ENCODE results near the gene HHAT. TPM values are rescaled to one million over a fixed set of nuclear protein-coding genes. Genes with fewer than 3 reads are reported as not detected.
A peak's percentile ranks its signal among the peaks of the same experiment; 100 is the strongest.

The HHAT gene
- total and polyA plus RNA-seq, 4 donors, result 1.9 to 3.9 (median 2.6) TPM

- ATAC-seq (ENCODE audit: low FRiP score), result no peak
- 92 to 97% methylated on average over 3 of the region's 3 CpGs for WGBS, 2 donors
- Histone ChIP-seq H3K27me3 (ENCODE audit: control insufficient read depth in 1 of 2, insufficient read depth in 2 of 2, low read length in 1 of 2) (no peaks in the 10 kb centered on the region), H3K4me3 (ENCODE audit: low read length in 2 of 2) (no peak overlapping the region), H3K36me3 (ENCODE audit: control insufficient read depth in 1 of 2, insufficient read depth in 2 of 2, low read length in 1 of 2) (no peaks in the 10 kb centered on the region), H3K9me3 (ENCODE audit: control insufficient read depth, low read length) (no peaks in the 10 kb centered on the region), H3K4me1 (ENCODE audit: control insufficient read depth in 1 of 2, insufficient read depth in 2 of 2, low read length in 2 of 2) (no peaks in the 10 kb centered on the region), H3K27ac (ENCODE audit: low read depth in 1 of 2, low read length in 2 of 2) (no peak overlapping the region)
- no peak for DNase-seq
- intact Hi-C loops (cut with DNase I), result no loop called here
Observed at GRCh38 chr1:210359255-210359654, 30.6 kb downstream of the HHAT start.

- no peaks in the 10 kb centered on the region for H3K27me3 ChIP-seq (ENCODE audit: control insufficient read depth in 1 of 2, insufficient read depth in 2 of 2, low read length in 1 of 2)
- 41 to 47% methylated on average over 10 of the region's 10 CpGs for WGBS, 2 donors
- intact Hi-C loops (cut with DNase I), result loop anchor here (1.0 to 2.0 kb wide), 2 partner anchors 39 to 40 kb away; no protein-coding TSS in a partner anchor
Observed at GRCh38 chr1:210360852-210361477, 32.3 kb downstream of the HHAT start.

GRCh38 chr1:210361665-210362064 lies 33.0 kb downstream of the HHAT start:
- no peak for DNase-seq
- no peak overlapping the region for H3K27ac ChIP-seq (ENCODE audit: low read depth in 1 of 2, low read length in 2 of 2)
- no peak for ATAC-seq (ENCODE audit: low FRiP score)
- no peaks in the 10 kb centered on the region for H3K9me3 ChIP-seq (ENCODE audit: control insufficient read depth, low read length)
- no peaks in the 10 kb centered on the region for H3K4me1 ChIP-seq (ENCODE audit: control insufficient read depth in 1 of 2, insufficient read depth in 2 of 2, low read length in 2 of 2)
- H3K36me3 ChIP-seq (ENCODE audit: control insufficient read depth in 1 of 2, insufficient read depth in 2 of 2, low read length in 1 of 2), result no peaks in the 10 kb centered on the region
- intact Hi-C loops (cut with DNase I), result loop anchor here in 1 of 2 donors (2.0 kb wide), 1 partner anchor 39 kb away; no protein-coding TSS in a partner anchor
- 92 to 95% methylated on average over 4 of the region's 4 CpGs for WGBS, 2 donors
- no peak overlapping the region for H3K4me3 ChIP-seq (ENCODE audit: low read length in 2 of 2)
- no peaks in the 10 kb centered on the region for H3K27me3 ChIP-seq (ENCODE audit: control insufficient read depth in 1 of 2, insufficient read depth in 2 of 2, low read length in 1 of 2)

More at GRCh38 chr1:210360852-210361477, 32.3 kb downstream of the HHAT start:
- Histone ChIP-seq H3K4me3 (ENCODE audit: low read length in 2 of 2) (no peak overlapping the region), H3K4me1 (ENCODE audit: control insufficient read depth in 1 of 2, insufficient read depth in 2 of 2, low read length in 2 of 2) (no peaks in the 10 kb centered on the region), H3K36me3 (ENCODE audit: control insufficient read depth in 1 of 2, insufficient read depth in 2 of 2, low read length in 1 of 2) (no peaks in the 10 kb centered on the region), H3K27ac (ENCODE audit: low read depth in 1 of 2, low read length in 2 of 2) (no peak overlapping the region), H3K9me3 (ENCODE audit: control insufficient read depth, low read length) (no peaks in the 10 kb centered on the region)
- DNase-seq, result no peak
- peak; percentile 78 for ATAC-seq (ENCODE audit: low FRiP score)

GRCh38 chr1:210362526-210362925 lies 33.8 kb downstream of the HHAT start:
- WGBS, 2 donors, result 37 to 40% methylated on average over 4 of the region's 4 CpGs
- intact Hi-C loops (cut with DNase I), result no loop called here
- no peaks in the 10 kb centered on the region for H3K9me3 ChIP-seq (ENCODE audit: control insufficient read depth, low read length)
- no peaks in the 10 kb centered on the region for H3K27me3 ChIP-seq (ENCODE audit: control insufficient read depth in 1 of 2, insufficient read depth in 2 of 2, low read length in 1 of 2)
- ATAC-seq (ENCODE audit: low FRiP score) (peak; percentile 81), DNase-seq (no peak)
- H3K4me1 ChIP-seq (ENCODE audit: control insufficient read depth in 1 of 2, insufficient read depth in 2 of 2, low read length in 2 of 2), result no peaks in the 10 kb centered on the region
- no peak overlapping the region for H3K27ac ChIP-seq (ENCODE audit: low read depth in 1 of 2, low read length in 2 of 2)
- no peak overlapping the region for H3K4me3 ChIP-seq (ENCODE audit: low read length in 2 of 2)
- H3K36me3 ChIP-seq (ENCODE audit: control insufficient read depth in 1 of 2, insufficient read depth in 2 of 2, low read length in 1 of 2), result no peaks in the 10 kb centered on the region

GRCh38 chr1:210363119-210363518 lies 34.4 kb downstream of the HHAT start:
- Histone ChIP-seq H3K36me3 (ENCODE audit: control insufficient read depth in 1 of 2, insufficient read depth in 2 of 2, low read length in 1 of 2) (no peaks in the 10 kb centered on the region), H3K9me3 (ENCODE audit: control insufficient read depth, low read length) (no peaks in the 10 kb centered on the region), H3K4me3 (ENCODE audit: low read length in 2 of 2) (no peak overlapping the region), H3K27me3 (ENCODE audit: control insufficient read depth in 1 of 2, insufficient read depth in 2 of 2, low read length in 1 of 2) (no peaks in the 10 kb centered on the region), H3K4me1 (ENCODE audit: control insufficient read depth in 1 of 2, insufficient read depth in 2 of 2, low read length in 2 of 2) (no peaks in the 10 kb centered on the region), H3K27ac (ENCODE audit: low read depth in 1 of 2, low read length in 2 of 2) (no peak overlapping the region)
- no peak for DNase-seq
- intact Hi-C loops (cut with DNase I), result no loop called here
- 85 to 90% methylated on average over 6 of the region's 6 CpGs for WGBS, 2 donors
- no peak for ATAC-seq (ENCODE audit: low FRiP score)

- Histone ChIP-seq H3K27ac (ENCODE audit: low read depth in 1 of 2, low read length in 2 of 2) (no peak overlapping the region), H3K36me3 (ENCODE audit: control insufficient read depth in 1 of 2, insufficient read depth in 2 of 2, low read length in 1 of 2) (no peaks in the 10 kb centered on the region), H3K4me3 (ENCODE audit: low read length in 2 of 2) (no peak overlapping the region), H3K27me3 (ENCODE audit: control insufficient read depth in 1 of 2, insufficient read depth in 2 of 2, low read length in 1 of 2) (no peaks in the 10 kb centered on the region), H3K4me1 (ENCODE audit: control insufficient read depth in 1 of 2, insufficient read depth in 2 of 2, low read length in 2 of 2) (no peaks in the 10 kb centered on the region), H3K9me3 (ENCODE audit: control insufficient read depth, low read length) (no peaks in the 10 kb centered on the region)
- intact Hi-C loops (cut with DNase I), result no loop called here
- 81 to 88% methylated on average over 5 of the region's 5 CpGs for WGBS, 2 donors
- no peak for ATAC-seq (ENCODE audit: low FRiP score)
- no peak for DNase-seq
Observed at GRCh38 chr1:210364479-210364878, 35.8 kb downstream of the HHAT start.

- WGBS, 2 donors, result 92% methylated on average over 6 of the region's 6 CpGs
- DNase-seq, result no peak
Observed at GRCh38 chr1:210366767-210367166, 38.1 kb downstream of the HHAT start.

GRCh38 chr1:210367566-210367965 lies 38.9 kb downstream of the HHAT start:
- WGBS, 2 donors, result 96 to 99% methylated on average over 2 of the region's 2 CpGs
- ATAC-seq (ENCODE audit: low FRiP score) (no peak), DNase-seq (no peak)
- H3K4me3 ChIP-seq (ENCODE audit: low read length in 2 of 2), result no peak overlapping the region
- no peaks in the 10 kb centered on the region for H3K9me3 ChIP-seq (ENCODE audit: control insufficient read depth, low read length)
- no peaks in the 10 kb centered on the region for H3K4me1 ChIP-seq (ENCODE audit: control insufficient read depth in 1 of 2, insufficient read depth in 2 of 2, low read length in 2 of 2)
- no peaks in the 10 kb centered on the region for H3K36me3 ChIP-seq (ENCODE audit: control insufficient read depth in 1 of 2, insufficient read depth in 2 of 2, low read length in 1 of 2)
- no peaks in the 10 kb centered on the region for H3K27me3 ChIP-seq (ENCODE audit: control insufficient read depth in 1 of 2, insufficient read depth in 2 of 2, low read length in 1 of 2)
- intact Hi-C loops (cut with DNase I), result no loop called here
- H3K27ac ChIP-seq (ENCODE audit: low read depth in 1 of 2, low read length in 2 of 2), result no peak overlapping the region

More at GRCh38 chr1:210366767-210367166, 38.1 kb downstream of the HHAT start:
- Histone ChIP-seq H3K4me1 (ENCODE audit: control insufficient read depth in 1 of 2, insufficient read depth in 2 of 2, low read length in 2 of 2) (no peaks in the 10 kb centered on the region), H3K27ac (ENCODE audit: low read depth in 1 of 2, low read length in 2 of 2) (no peak overlapping the region), H3K4me3 (ENCODE audit: low read length in 2 of 2) (no peak overlapping the region), H3K9me3 (ENCODE audit: control insufficient read depth, low read length) (no peaks in the 10 kb centered on the region), H3K36me3 (ENCODE audit: control insufficient read depth in 1 of 2, insufficient read depth in 2 of 2, low read length in 1 of 2) (no peaks in the 10 kb centered on the region), H3K27me3 (ENCODE audit: control insufficient read depth in 1 of 2, insufficient read depth in 2 of 2, low read length in 1 of 2) (no peaks in the 10 kb centered on the region)
- ATAC-seq (ENCODE audit: low FRiP score), result no peak
- intact Hi-C loops (cut with DNase I), result no loop called here

- ATAC-seq (ENCODE audit: low FRiP score) (no peak), DNase-seq (no peak)
- intact Hi-C loops (cut with DNase I), result no loop called here
- Histone ChIP-seq H3K9me3 (ENCODE audit: control insufficient read depth, low read length) (no peaks in the 10 kb centered on the region), H3K4me1 (ENCODE audit: control insufficient read depth in 1 of 2, insufficient read depth in 2 of 2, low read length in 2 of 2) (no peaks in the 10 kb centered on the region), H3K36me3 (ENCODE audit: control insufficient read depth in 1 of 2, insufficient read depth in 2 of 2, low read length in 1 of 2) (no peaks in the 10 kb centered on the region), H3K27me3 (ENCODE audit: control insufficient read depth in 1 of 2, insufficient read depth in 2 of 2, low read length in 1 of 2) (no peaks in the 10 kb centered on the region), H3K27ac (ENCODE audit: low read depth in 1 of 2, low read length in 2 of 2) (no peak overlapping the region), H3K4me3 (ENCODE audit: low read length in 2 of 2) (no peak overlapping the region)
- WGBS, 2 donors, result 76 to 79% methylated on average over 4 of the region's 4 CpGs
Observed at GRCh38 chr1:210369425-210369824, 40.7 kb downstream of the HHAT start.
